SJSA1 (cell line): ENCODE results near the gene C10orf105. TPM values are rescaled to one million over a fixed set of nuclear protein-coding genes. Genes with fewer than 3 reads are reported as not detected.

Source experiments
- DNase-seq, 2 experiments: peaks; one replicate each; pipeline ENCODE4 v3.0.0-alpha.2; 2015 to 2020; ENCODE audit warnings: low spot score in 2 of 2, low read depth in 1 of 2
- H3K27ac ChIP-seq: fragments of 250-450 bp; sonication (Bioruptor Pico); 2 replicates; pipeline ENCODE4 v1.5.1; 2020; ENCODE audit warnings: mild to moderate bottlenecking, moderate library complexity
- H3K27me3 ChIP-seq: fragments of 250-450 bp; sonication (Bioruptor Pico); replicated peaks from 2 replicates; pipeline ENCODE4 v1.5.1; 2020; ENCODE audit warnings: mild to moderate bottlenecking, moderate library complexity
- H3K36me3 ChIP-seq: fragments of 250-450 bp; sonication (Bioruptor Pico); 2 replicates; pipeline ENCODE4 v1.5.1; 2020; ENCODE audit warnings: mild to moderate bottlenecking
- H3K4me1 ChIP-seq: fragments of 250-450 bp; sonication (Bioruptor Pico); replicated peaks from 2 replicates; pipeline ENCODE4 v1.6.1; 2021; ENCODE audit warnings: mild to moderate bottlenecking
- H3K4me3 ChIP-seq: fragments of 250-450 bp; sonication (Bioruptor Pico); 2 replicates; pipeline ENCODE4 v1.5.1; 2020; ENCODE audit warnings: mild to moderate bottlenecking
- H3K9me3 ChIP-seq: fragments of 250-450 bp; sonication (Bioruptor Pico); replicated peaks from 2 replicates; pipeline ENCODE4 v1.5.1; 2020; ENCODE audit warnings: mild to moderate bottlenecking
- total RNA-seq: library from RNA; depleted of rRNA; stranded (reverse); fragments of >200 nt; shearing (Covaris generic); gene quantifications from 2 replicates; pipeline ENCODE4 v1.2.3, GENCODE V29; 2014

The C10orf105 gene
- total RNA-seq, 1 experiment from 2014 or later = not detected

GRCh38 chr10:71739358-71739900 is 19.9 kb upstream of the C10orf105 start:
- Histone ChIP-seq H3K27ac (no peak overlapping the region), H3K36me3 (no peaks in the 10 kb centered on the region), H3K4me3 (no peak overlapping the region), H3K9me3 (no peaks in the 10 kb centered on the region), H3K4me1 (no peaks in the 10 kb centered on the region), H3K27me3 (no peaks in the 10 kb centered on the region)
- no peak for DNase-seq

- Histone ChIP-seq H3K4me3 (no peak overlapping the region), H3K36me3 (no peaks in the 10 kb centered on the region), H3K27ac (no peak overlapping the region), H3K9me3 (no peaks in the 10 kb centered on the region), H3K4me1 (no peaks in the 10 kb centered on the region), H3K27me3 (no peaks in the 10 kb centered on the region)
- no peak for DNase-seq
These were observed 18.2 kb upstream of the C10orf105 start for GRCh38 chr10:71737834-71738197.

DNA sequence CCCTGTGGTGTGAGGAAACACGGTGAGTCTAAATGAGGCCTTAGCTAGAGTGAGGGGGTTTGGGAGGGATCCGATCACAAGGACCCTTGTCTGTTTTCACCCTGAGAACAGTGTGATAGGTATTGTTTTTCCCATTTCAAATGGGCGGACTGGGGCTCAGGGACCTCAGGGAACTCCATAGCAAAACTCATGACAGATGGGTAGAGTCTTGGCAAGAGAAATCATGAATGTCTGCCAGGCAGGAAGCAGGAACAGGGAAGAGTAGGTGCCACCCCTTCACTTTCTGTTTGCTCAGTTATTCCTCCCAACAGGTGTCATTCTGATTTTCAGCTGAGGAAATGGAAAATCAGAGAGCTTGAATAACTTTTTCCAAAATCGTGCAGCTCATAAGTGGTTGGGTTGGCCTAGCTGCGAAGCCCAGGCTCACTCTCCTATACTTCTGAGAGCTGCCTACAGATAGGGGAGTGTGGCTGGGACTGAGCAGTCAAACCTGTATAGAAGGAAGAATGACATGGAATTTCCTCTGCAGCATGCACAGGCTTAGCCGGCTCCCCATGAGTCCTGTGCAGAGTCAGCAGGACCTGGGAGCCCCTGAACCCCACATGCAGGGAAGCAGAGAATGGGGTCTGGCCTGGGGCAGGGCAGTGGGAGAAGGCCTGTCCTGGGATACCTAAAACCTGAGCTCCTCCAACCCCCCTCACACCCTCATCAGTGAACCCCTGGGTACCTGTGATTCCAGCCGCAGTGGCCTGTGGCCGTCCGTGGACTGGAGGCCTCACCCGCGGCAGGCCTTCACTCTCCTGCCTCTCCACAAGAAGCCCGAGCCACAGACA is 17.6 kb upstream of the C10orf105 start:
- Histone ChIP-seq H3K4me3 (no peak overlapping the region), H3K36me3 (no peaks in the 10 kb centered on the region), H3K27ac (no peak overlapping the region), H3K27me3 (no peaks in the 10 kb centered on the region), H3K4me1 (no peaks in the 10 kb centered on the region), H3K9me3 (no peaks in the 10 kb centered on the region)
- no peak for DNase-seq

- DNase-seq = no peak
- no peaks in the 10 kb centered on the region for H3K36me3 ChIP-seq
- no peaks in the 10 kb centered on the region for H3K9me3 ChIP-seq
- no peaks in the 10 kb centered on the region for H3K4me1 ChIP-seq
- H3K27ac ChIP-seq = no peak overlapping the region
- H3K4me3 ChIP-seq = no peak overlapping the region
- H3K27me3 ChIP-seq = no peaks in the 10 kb centered on the region
These were observed 17.0 kb upstream of the C10orf105 start for GRCh38 chr10:71736570-71736952.

DNA sequence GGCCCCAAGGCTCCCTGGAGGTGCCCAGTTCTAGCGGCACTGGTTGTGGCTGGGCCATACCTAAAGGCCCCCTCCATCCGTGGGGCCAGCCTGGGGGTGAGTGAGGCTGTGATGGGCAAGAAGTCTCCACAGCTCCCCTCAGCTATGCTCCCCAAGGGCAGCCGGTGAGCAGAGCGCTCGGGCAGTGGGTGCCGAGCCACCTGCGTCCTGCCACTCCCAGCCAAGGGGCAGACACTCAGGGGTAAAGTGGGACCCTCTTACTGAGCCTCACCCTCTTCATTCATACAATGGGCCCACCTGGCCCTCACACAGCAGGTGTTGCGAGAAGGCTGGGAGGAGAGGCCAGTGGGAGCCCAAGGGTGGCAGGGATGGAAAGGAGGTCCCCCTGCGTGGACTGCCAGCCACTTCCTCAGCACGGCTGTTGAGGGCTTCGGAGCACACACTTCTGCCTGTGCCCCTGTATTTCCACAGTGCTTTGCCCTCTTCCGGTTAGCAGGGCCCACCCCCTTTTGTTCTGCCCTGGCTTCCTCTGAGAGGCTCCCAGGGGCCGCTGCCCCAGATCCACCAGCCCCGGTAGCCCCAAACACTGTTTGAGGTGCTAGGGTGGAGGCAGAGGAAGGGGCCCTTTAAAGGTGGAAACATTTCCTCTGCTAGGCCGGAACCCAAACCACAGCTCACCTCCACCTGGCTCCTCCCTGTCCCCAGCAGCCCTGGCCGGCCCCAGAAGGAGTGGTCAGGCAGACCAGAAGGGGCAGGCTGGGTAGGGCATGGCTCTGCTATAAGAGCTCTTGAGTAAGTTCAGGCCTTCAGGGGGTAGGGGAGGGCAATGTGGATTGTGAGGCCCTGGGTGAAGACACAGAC is 16.4 kb upstream of the C10orf105 start:
- H3K9me3 ChIP-seq = no peaks in the 10 kb centered on the region
- H3K4me1 ChIP-seq = no peaks in the 10 kb centered on the region
- H3K36me3 ChIP-seq = no peaks in the 10 kb centered on the region
- H3K27me3 ChIP-seq = no peaks in the 10 kb centered on the region
- no peak overlapping the region for H3K4me3 ChIP-seq
- no peak for DNase-seq
- no peak overlapping the region for H3K27ac ChIP-seq

DNA sequence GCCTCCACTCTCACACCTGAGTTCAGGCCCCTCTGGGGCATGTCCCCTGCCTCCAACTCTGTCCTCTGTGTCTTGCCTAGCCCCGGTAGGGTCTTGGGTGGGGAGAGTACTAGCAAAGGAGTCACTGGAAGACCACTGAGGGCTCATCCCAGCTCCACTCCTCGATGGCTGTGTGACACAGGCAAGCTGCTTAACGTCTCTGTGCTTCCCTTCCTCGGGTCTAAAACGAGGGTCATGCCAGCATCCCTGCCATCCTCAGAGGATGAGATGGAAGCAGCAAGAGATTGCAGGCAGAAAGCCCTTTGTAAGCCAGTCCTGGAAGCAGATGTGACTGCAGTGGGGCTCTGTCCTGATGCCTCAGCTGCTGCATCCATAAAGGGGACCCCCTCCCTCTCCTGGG is 15.2 kb upstream of the C10orf105 start:
- Histone ChIP-seq H3K4me1 (no peaks in the 10 kb centered on the region), H3K36me3 (no peaks in the 10 kb centered on the region), H3K9me3 (no peaks in the 10 kb centered on the region), H3K27me3 (no peaks in the 10 kb centered on the region), H3K27ac (no peak overlapping the region), H3K4me3 (no peak overlapping the region)
- DNase-seq = no peak

GRCh38 chr10:71731791-71732190 is 12.2 kb upstream of the C10orf105 start:
- Histone ChIP-seq H3K4me1 (peaks cover 4% of the 10 kb centered on the region; the same call in 1 of the 2 replicates), H3K27me3 (no peaks in the 10 kb centered on the region), H3K36me3 (no peaks in the 10 kb centered on the region)

GRCh38 chr10:71729161-71729636 is 9.6 kb upstream of the C10orf105 start:
- Histone ChIP-seq H3K9me3 (no peaks in the 10 kb centered on the region), H3K36me3 (no peaks in the 10 kb centered on the region), H3K4me1 (peaks cover 11% of the 10 kb centered on the region), H3K27ac (no peak overlapping the region), H3K27me3 (no peaks in the 10 kb centered on the region), H3K4me3 (no peak overlapping the region)
- no peak for DNase-seq

More at GRCh38 chr10:71731791-71732190, 12.2 kb upstream of the C10orf105 start:
- no peak overlapping the region for H3K27ac ChIP-seq
- DNase-seq = no peak
- no peaks in the 10 kb centered on the region for H3K9me3 ChIP-seq
- H3K4me3 ChIP-seq = no peak overlapping the region

DNA sequence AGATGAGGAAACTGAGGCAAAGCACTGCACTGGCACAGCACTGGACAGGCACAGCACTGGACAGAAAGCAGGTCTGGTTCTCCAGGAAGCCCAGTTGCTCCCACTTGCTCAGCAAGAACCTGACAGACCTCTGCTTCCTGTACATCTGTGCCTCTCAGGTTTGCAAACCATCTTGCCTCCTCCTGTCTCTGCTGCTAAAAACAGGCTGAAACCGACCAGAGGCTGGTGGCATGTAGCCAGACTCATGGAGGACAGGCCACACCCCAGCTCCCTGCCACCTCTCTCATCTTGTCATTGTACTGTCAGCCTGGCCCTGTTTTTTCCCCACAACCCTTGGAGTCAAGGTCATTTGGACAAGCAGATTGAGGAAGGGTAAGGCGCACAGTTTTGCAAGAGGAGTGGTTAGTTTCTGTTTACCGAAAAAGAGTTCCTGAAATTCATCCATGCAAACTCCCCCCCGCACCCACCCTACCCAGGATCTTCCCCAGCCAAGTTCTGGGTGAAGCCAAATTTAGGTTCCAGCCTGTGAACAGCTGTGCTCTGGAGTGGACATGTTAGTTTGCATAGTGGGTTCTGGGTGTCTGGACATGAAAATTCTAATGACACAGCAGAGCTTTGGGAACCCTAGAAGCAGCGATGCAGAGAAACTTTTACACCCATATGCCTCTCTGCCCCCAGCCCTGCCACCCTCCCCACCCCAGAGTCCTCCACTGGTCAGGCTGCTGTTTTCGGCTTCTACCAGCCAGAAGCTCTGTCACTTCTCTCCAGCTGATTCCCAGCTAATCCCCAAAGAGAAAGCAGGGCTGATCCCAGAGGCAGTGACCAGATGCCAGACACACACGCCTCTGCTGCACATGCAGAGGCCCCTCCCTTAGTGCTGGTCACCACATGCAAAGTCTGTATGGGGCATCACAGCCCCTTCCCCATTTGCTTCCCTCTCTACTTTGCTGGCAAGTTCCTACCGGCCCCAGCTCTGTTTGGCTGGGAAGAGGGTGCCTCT is 8.5 kb upstream of the C10orf105 start:
- no peaks in the 10 kb centered on the region for H3K36me3 ChIP-seq
- no peak overlapping the region for H3K4me3 ChIP-seq
- no peaks in the 10 kb centered on the region for H3K27me3 ChIP-seq
- peaks cover 11% of the 10 kb centered on the region for H3K4me1 ChIP-seq
- H3K9me3 ChIP-seq = no peaks in the 10 kb centered on the region
- no peak for DNase-seq
- H3K27ac ChIP-seq = no peak overlapping the region

DNA sequence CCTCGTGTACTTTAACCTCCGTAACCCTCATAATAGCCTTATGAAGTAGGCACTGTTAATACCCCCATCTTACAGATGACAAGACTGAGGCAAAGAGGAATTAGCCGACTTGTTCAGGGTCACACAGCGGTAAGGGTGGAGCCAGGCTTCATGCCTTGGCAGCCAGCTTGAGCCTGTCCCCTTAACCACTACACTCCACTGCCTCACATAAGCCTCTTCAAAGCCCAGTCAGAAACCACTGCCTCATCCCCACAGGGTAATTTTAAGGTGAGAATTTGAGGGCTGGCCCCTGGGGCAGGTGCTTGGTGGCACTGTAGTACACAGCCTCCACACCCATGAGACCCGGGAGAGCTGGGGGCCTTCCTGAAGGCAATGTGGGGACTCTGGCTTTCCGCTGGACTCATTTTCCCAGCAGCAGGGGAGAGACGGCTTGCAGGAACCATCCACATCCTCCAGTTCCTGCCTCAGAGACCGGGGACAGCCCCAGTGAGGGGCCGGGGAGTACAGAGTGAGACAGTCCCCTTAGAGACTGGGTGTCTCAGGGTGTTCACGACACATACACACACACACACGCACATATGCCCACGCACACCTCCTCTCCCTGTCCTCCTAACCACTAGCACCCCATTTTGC is 7.6 kb upstream of the C10orf105 start:
- Histone ChIP-seq H3K27me3 (no peaks in the 10 kb centered on the region), H3K4me1 (peaks cover 11% of the 10 kb centered on the region), H3K36me3 (no peaks in the 10 kb centered on the region), H3K4me3 (no peak overlapping the region), H3K27ac (no peak overlapping the region), H3K9me3 (no peaks in the 10 kb centered on the region)
- no peak for DNase-seq

- Histone ChIP-seq H3K9me3 (no peaks in the 10 kb centered on the region), H3K27me3 (no peaks in the 10 kb centered on the region), H3K27ac (no peak overlapping the region), H3K4me1 (peaks cover 11% of the 10 kb centered on the region), H3K36me3 (no peaks in the 10 kb centered on the region), H3K4me3 (no peak overlapping the region)
- DNase-seq = no peak
These were observed 7.1 kb upstream of the C10orf105 start for GRCh38 chr10:71726580-71727104.

DNA sequence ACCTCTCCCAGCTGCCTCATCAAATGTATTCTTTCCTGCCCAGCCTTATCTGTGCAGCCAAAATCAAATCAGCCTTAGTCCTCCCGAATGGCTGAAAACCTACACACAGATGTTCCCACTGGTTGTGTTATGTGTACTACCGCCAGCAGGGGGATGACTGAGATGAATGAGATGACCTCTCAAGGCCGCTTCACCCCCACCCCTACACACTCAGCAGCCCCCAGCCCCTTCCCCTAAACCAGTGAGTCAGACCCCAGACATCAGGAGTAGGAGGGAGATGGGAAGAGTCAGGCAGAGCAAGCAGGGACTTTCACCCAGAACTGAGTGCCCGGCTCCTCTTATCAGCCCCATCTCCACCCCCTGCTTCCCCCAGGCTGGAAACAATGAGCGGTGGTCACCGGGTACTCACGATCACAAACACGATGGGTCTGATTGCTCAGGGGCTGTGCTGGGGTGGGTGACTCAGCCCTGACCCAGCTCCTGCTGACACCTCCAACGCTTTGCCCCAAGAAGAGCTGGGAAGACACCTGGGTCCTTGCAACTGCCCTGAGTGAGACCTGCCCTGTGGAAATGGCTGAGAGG is 6.5 kb upstream of the C10orf105 start:
- Histone ChIP-seq H3K27ac (no peak overlapping the region), H3K9me3 (no peaks in the 10 kb centered on the region), H3K36me3 (no peaks in the 10 kb centered on the region), H3K4me3 (no peak overlapping the region), H3K4me1 (peaks cover 11% of the 10 kb centered on the region), H3K27me3 (no peaks in the 10 kb centered on the region)
- DNase-seq = peak; percentile 30 to 64
